Spinal cord (tissue), 10 donors: ENCODE results near the gene ZBTB40. TPM values are rescaled to one million over a fixed set of nuclear protein-coding genes. Genes with fewer than 3 reads are reported as not detected.
A peak's percentile ranks its signal among the peaks of the same experiment; 100 is the strongest.

Source experiments
- DNase-seq, 6 donors: peaks; one replicate each; pipeline versions ENCODE4 v3.0.0 to v3.0.0-alpha.2; 2013 to 2015; ENCODE audit warnings: low spot score in 6 of 6, low read depth in 4 of 6
- H3K27ac ChIP-seq: one replicate; pipeline ENCODE4 v1.5.1; 2013; ENCODE audit warnings: low read depth, low read length, control low read depth
- H3K27me3 ChIP-seq: one replicate; pipeline ENCODE4 v1.6.1; 2013; ENCODE audit warnings: low read length; ENCODE audit not compliant: control insufficient read depth, insufficient read depth
- H3K36me3 ChIP-seq: one replicate; pipeline ENCODE4 v1.6.1; 2013; ENCODE audit warnings: low read length; ENCODE audit not compliant: control insufficient read depth, insufficient read depth
- H3K4me1 ChIP-seq: one replicate; pipeline ENCODE4 v1.6.1; 2013; ENCODE audit warnings: low read length; ENCODE audit not compliant: control insufficient read depth, insufficient read depth
- H3K4me3 ChIP-seq: one replicate; pipeline ENCODE4 v1.5.1; 2013; ENCODE audit warnings: low read depth, low read length, control low read depth
- H3K9me3 ChIP-seq: one replicate; pipeline ENCODE4 v1.6.1; 2013; ENCODE audit warnings: low read length; ENCODE audit not compliant: control insufficient read depth, insufficient read depth
- WGBS: methylation state at CpG from one replicate; pipeline ENCODE4 v1.1.5; 2013; ENCODE audit warnings: missing lambda C conversion rate; ENCODE audit not compliant: insufficient coverage; 5-methylcytosine and 5-hydroxymethylcytosine counted together
- polyA plus RNA-seq, 2 donors: library from polyadenylated mRNA; unstranded; fragments of 120-200 nt; gene quantifications; one replicate each; pipeline ENCODE4 v1.2.1, GENCODE V29; 2013; ENCODE audit not compliant: insufficient read length in 2 of 2
- total RNA-seq, 2 donors: library from RNA; depleted of rRNA in 1 of 2; stranded (reverse); fragments of 120-200 nt in 1 of 2; fragments of >200 nt in 1 of 2; gene quantifications; one replicate each; pipeline versions ENCODE4 v1.2.3 to v1.2.4, GENCODE V29; 2013 to 2014
- donor health status: healthy.

Gene ZBTB40
- total and polyA plus RNA-seq, 4 donors = 13.6 to 19.0 (median 17.7) TPM

GRCh38 chr1:22447621-22448111, 4.0 kb upstream of the ZBTB40 start:
- H3K36me3 ChIP-seq = no peaks in the 10 kb centered on the region
- no peak for DNase-seq
- 47% methylated on average over 5 of the region's 6 CpGs for WGBS
- no peaks in the 10 kb centered on the region for H3K9me3 ChIP-seq
- peaks cover 8% of the 10 kb centered on the region for H3K4me1 ChIP-seq
- H3K27ac ChIP-seq = no peak overlapping the region
- H3K4me3 ChIP-seq = no peak overlapping the region
- no peaks in the 10 kb centered on the region for H3K27me3 ChIP-seq

GRCh38 chr1:22449636-22450035, 2.0 kb upstream of the ZBTB40 start:
- H3K4me3 ChIP-seq = no peak overlapping the region
- 100% methylated on average over 1 of the region's 7 CpGs for WGBS
- H3K36me3 ChIP-seq = no peaks in the 10 kb centered on the region
- H3K27ac ChIP-seq = no peak overlapping the region
- no peaks in the 10 kb centered on the region for H3K9me3 ChIP-seq
- H3K27me3 ChIP-seq = no peaks in the 10 kb centered on the region
- peak in 1 of 6 donors; percentile 62 for DNase-seq
- peaks cover 11% of the 10 kb centered on the region for H3K4me1 ChIP-seq

GRCh38 chr1:22450351-22451021, 1.2 kb upstream of the ZBTB40 start:
- no peaks in the 10 kb centered on the region for H3K9me3 ChIP-seq
- DNase-seq = no peak
- H3K27ac ChIP-seq = no peak overlapping the region
- 56% methylated on average over 12 of the region's 12 CpGs for WGBS
- H3K27me3 ChIP-seq = no peaks in the 10 kb centered on the region
- H3K4me3 ChIP-seq = no peak overlapping the region
- H3K36me3 ChIP-seq = no peaks in the 10 kb centered on the region
- peaks cover 11% of the 10 kb centered on the region for H3K4me1 ChIP-seq

- H3K9me3 ChIP-seq = no peaks in the 10 kb centered on the region
- H3K27ac ChIP-seq = peak overlapping the region; percentile 93
- WGBS = 0% methylated on average over 9 of the region's 12 CpGs
- H3K4me1 ChIP-seq = peaks cover 11% of the 10 kb centered on the region
- peak in 5 of 6 donors; percentile 45 to 85 (median 72) for DNase-seq
- H3K27me3 ChIP-seq = no peaks in the 10 kb centered on the region
- no peaks in the 10 kb centered on the region for H3K36me3 ChIP-seq
- peak overlapping the region; percentile 85 for H3K4me3 ChIP-seq
These were observed 868 bp downstream of the ZBTB40 start for GRCh38 chr1:22452481-22452957.

- Histone ChIP-seq H3K9me3 (no peaks in the 10 kb centered on the region), H3K27me3 (no peaks in the 10 kb centered on the region), H3K4me3 (no peak overlapping the region), H3K4me1 (peaks cover 11% of the 10 kb centered on the region), H3K27ac (no peak overlapping the region), H3K36me3 (no peaks in the 10 kb centered on the region)
- no peak for DNase-seq
- WGBS = no CpG with 5 or more reads among the region's 2 CpGs
These were observed 1.5 kb downstream of the ZBTB40 start for GRCh38 chr1:22453181-22453580.

GRCh38 chr1:22454476-22455056, 2.9 kb downstream of the ZBTB40 start:
- Histone ChIP-seq H3K27me3 (no peaks in the 10 kb centered on the region), H3K27ac (no peak overlapping the region), H3K4me1 (peaks cover 11% of the 10 kb centered on the region), H3K4me3 (no peak overlapping the region), H3K36me3 (no peaks in the 10 kb centered on the region), H3K9me3 (no peaks in the 10 kb centered on the region)
- 74% methylated on average over 4 of the region's 4 CpGs for WGBS
- DNase-seq = no peak

- Histone ChIP-seq H3K36me3 (no peaks in the 10 kb centered on the region), H3K27ac (no peak overlapping the region), H3K4me3 (no peak overlapping the region), H3K4me1 (peaks cover 3% of the 10 kb centered on the region), H3K9me3 (no peaks in the 10 kb centered on the region), H3K27me3 (no peaks in the 10 kb centered on the region)
- 42% methylated on average over 3 of the region's 3 CpGs for WGBS
- peak in 2 of 6 donors; percentile 28 to 60 for DNase-seq
These were observed 5.7 kb downstream of the ZBTB40 start for GRCh38 chr1:22457345-22457744.

- Histone ChIP-seq H3K27me3 (no peaks in the 10 kb centered on the region), H3K27ac (no peak overlapping the region), H3K9me3 (no peaks in the 10 kb centered on the region), H3K36me3 (no peaks in the 10 kb centered on the region), H3K4me3 (no peak overlapping the region), H3K4me1 (peaks cover 2% of the 10 kb centered on the region)
- DNase-seq = peak in 1 of 6 donors; percentile 18
These were observed 6.2 kb downstream of the ZBTB40 start for GRCh38 chr1:22457836-22458235.

- Histone ChIP-seq H3K4me1 (no peaks in the 10 kb centered on the region), H3K9me3 (peaks cover 3% of the 10 kb centered on the region), H3K36me3 (peaks cover 4% of the 10 kb centered on the region), H3K27ac (no peak overlapping the region), H3K4me3 (no peak overlapping the region), H3K27me3 (no peaks in the 10 kb centered on the region)
- no peak for DNase-seq
- WGBS = no CpG with 5 or more reads among the region's 3 CpGs
These were observed 9.4 kb downstream of the ZBTB40 start for GRCh38 chr1:22461100-22461499.
